Lower leg skin (tissue), 3 donors: ENCODE results near the gene NEURL4.

Source experiments
- CTCF ChIP-seq, 3 donors: fragments of 450-650 bp; IDR thresholded peaks; one replicate each; pipeline ENCODE4 v1.5.1; 2016; ENCODE audit warnings: antibody characterized with exemption in 3 of 3, mild to moderate bottlenecking in 3 of 3, moderate library complexity in 2 of 3
- POLR2A ChIP-seq, 2 donors: fragments of 450-650 bp; IDR thresholded peaks; one replicate each; pipeline ENCODE4 v1.6.1; 2016 to 2017; ENCODE audit warnings: antibody characterized with exemption in 2 of 2, mild to moderate bottlenecking in 1 of 2, moderate library complexity in 1 of 2

- TF ChIP-seq POLR2A (IDR thresholded peaks at IDR 0.05) (no peak), CTCF (IDR thresholded peaks at IDR 0.05) (no peak)
These were observed 10.8 kb downstream of the NEURL4 start for GRCh38 chr17:7318121-7318860.
